Transverse colon (tissue), 4 donors: ENCODE results near the gene TAC3. TPM values are rescaled to one million over a fixed set of nuclear protein-coding genes. Genes with fewer than 3 reads are reported as not detected.
A peak's percentile ranks its signal among the peaks of the same experiment; 100 is the strongest.

Source experiments
- DNase-seq: peaks from one replicate; pipeline ENCODE4 v3.0.0-alpha.2; 2019
- H3K27ac ChIP-seq, 4 donors: fragments of 200-600 bp; sonication (generic); 2 replicates each; pipeline ENCODE4 v1.5.1; 2016 to 2018; ENCODE audit warnings: inconsistent platforms in 4 of 4
- H3K27me3 ChIP-seq: fragments of 200-600 bp; sonication (generic); 2 replicates; pipeline ENCODE4 v1.5.1; 2017; ENCODE audit warnings: inconsistent platforms
- H3K36me3 ChIP-seq, 4 donors: fragments of 200-600 bp; sonication (generic); 2 replicates each; pipeline ENCODE4 v1.5.1; 2017 to 2019; ENCODE audit warnings: inconsistent platforms in 4 of 4
- H3K4me1 ChIP-seq, 4 donors: fragments of 200-600 bp; sonication (generic); 2 replicates each; pipeline ENCODE4 v1.5.1; 2017 to 2020; ENCODE audit warnings: inconsistent platforms in 4 of 4
- H3K4me3 ChIP-seq, 4 donors: fragments of 200-600 bp; sonication (generic); 1 replicate in 1 of 4; 2 replicates in 3 of 4; pipeline versions ENCODE4 v1.5.1 to v1.6.1; 2017 to 2019; ENCODE audit warnings: inconsistent platforms in 4 of 4
- H3K9me3 ChIP-seq, 2 donors: fragments of 200-600 bp; sonication (generic); 2 replicates each; pipeline ENCODE4 v1.5.1; 2017 to 2019; ENCODE audit warnings: inconsistent platforms in 2 of 2
- CTCF ChIP-seq, 5 experiments: fragments of 200-600 bp in 3 of 5; fragments of 450-650 bp in 2 of 5; sonication (generic) in 3 of 5; IDR thresholded peaks; 1 replicate in 2 of 5; 2 replicates in 3 of 5; pipeline ENCODE4 v1.5.1; 2016 to 2017; ENCODE audit warnings: antibody characterized with exemption in 5 of 5, inconsistent platforms in 3 of 5, mild to moderate bottlenecking in 2 of 5, moderate library complexity in 1 of 5
- EP300 ChIP-seq: sonication (generic); formaldehyde crosslinking; IDR thresholded peaks from one replicate; pipeline ENCODE4 v1.6.1; 2017; ENCODE audit warnings: antibody characterized with exemption, low read depth
- POLR2A ChIP-seq: fragments of 450-650 bp; IDR thresholded peaks from one replicate; pipeline ENCODE4 v1.6.1; 2016; ENCODE audit warnings: antibody characterized with exemption, mild to moderate bottlenecking, moderate library complexity
- POLR2AphosphoS5 ChIP-seq, 3 donors: sonication (generic); formaldehyde crosslinking; IDR thresholded peaks; one replicate each; pipeline ENCODE4 v1.6.1; 2016; ENCODE audit warnings: antibody characterized with exemption in 3 of 3
- WGBS, 2 donors: methylation state at CpG; one replicate each; pipeline ENCODE4 v1.1.5; 2018; ENCODE audit warnings: low coverage in 1 of 2; 5-methylcytosine and 5-hydroxymethylcytosine counted together
- in situ Hi-C, 4 donors: fragments of 200-750 bp; cut with MboI; loops; one replicate each; pipeline versions ENCODE4 v1.15.0 to v1.15.1; 2017; ENCODE audit warnings: low sequenced_read_pairs in 3 of 4, low pct_ligation_motif_present in 1 of 4, low pct_unique_long_range_greater_than_20kb in 1 of 4
- intact Hi-C: fragments of 100-400 bp; cut with DNase I; formaldehyde crosslinking; loops from one replicate; pipeline ENCODE4 v1.15.1; 2023; ENCODE audit warnings: low total_unique reads
- total RNA-seq, 4 donors: library from RNA; depleted of rRNA; stranded (reverse); fragments of >200 nt; gene quantifications; one replicate each; pipeline ENCODE4 v1.1.0, GENCODE V29; 2016

TAC3 gene
- total RNA-seq, 4 donors from 2014 or later = 2.5 to 47.1 (median 9.2) TPM; not detected in 1

- H3K27me3 ChIP-seq = no peaks in the 10 kb centered on the region
- DNase-seq = no peak
- in situ Hi-C loops (loop anchor here in 1 of 4 donors (10.0 kb wide), 1 partner anchor 241 kb away; the partner anchor contains the start of gene PRIM1), intact Hi-C loops (no loop called here)
- 93% methylated on average over 26 of the region's 26 CpGs; no CpG with 5 or more reads in 1 of the 2 donors for WGBS, 2 donors
- TF ChIP-seq POLR2A = no peak
- no peak for TF ChIP-seq CTCF (IDR thresholded peaks at IDR 0.05)
- no peak for TF ChIP-seq EP300
- no peak for TF ChIP-seq POLR2AphosphoS5 (IDR thresholded peaks at IDR 0.05)
- H3K36me3 ChIP-seq = no peaks in the 10 kb centered on the region
- peaks cover 0 to 20% (median 1%) of the 10 kb centered on the region in 4 donors for H3K4me1 ChIP-seq
- H3K4me3 ChIP-seq = no peak overlapping the region
- H3K27ac ChIP-seq = no peak overlapping the region
- no peaks in the 10 kb centered on the region for H3K9me3 ChIP-seq
Measured at GRCh38 chr12:56995201-56995929, 21.0 kb downstream of the TAC3 start.

GRCh38 chr12:56994231-56994746, 22.0 kb downstream of the TAC3 start:
- peaks cover 0 to 17% (median 1%) of the 10 kb centered on the region in 4 donors for H3K4me1 ChIP-seq
- intact Hi-C loops (no loop called here), in situ Hi-C loops (loop anchor here in 1 of 4 donors (10.0 kb wide), 1 partner anchor 239 kb away; the partner anchor contains the start of gene PRIM1)
- no peak for DNase-seq
- no peak overlapping the region for H3K4me3 ChIP-seq
- no peaks in the 10 kb centered on the region for H3K36me3 ChIP-seq
- no peak overlapping the region for H3K27ac ChIP-seq
- H3K9me3 ChIP-seq = no peaks in the 10 kb centered on the region
- WGBS, 2 donors = 88% methylated on average over 10 of the region's 10 CpGs; no CpG with 5 or more reads in 1 of the 2 donors
- TF ChIP-seq CTCF (IDR thresholded peaks at IDR 0.05) (no peak), POLR2AphosphoS5 (IDR thresholded peaks at IDR 0.05) (no peak), POLR2A (no peak), EP300 (no peak)
- H3K27me3 ChIP-seq = no peaks in the 10 kb centered on the region

- H3K9me3 ChIP-seq = no peaks in the 10 kb centered on the region
- H3K4me1 ChIP-seq = peaks cover 0 to 14% (median 1%) of the 10 kb centered on the region in 4 donors
- 53 to 72% methylated on average over 2 to 10 of the region's 10 CpGs for WGBS, 2 donors
- TF ChIP-seq POLR2A = no peak
- no peak for TF ChIP-seq POLR2AphosphoS5 (IDR thresholded peaks at IDR 0.05)
- no peak for TF ChIP-seq EP300
- no peak for TF ChIP-seq CTCF (IDR thresholded peaks at IDR 0.05)
- no peak overlapping the region for H3K4me3 ChIP-seq
- no peaks in the 10 kb centered on the region for H3K36me3 ChIP-seq
- no peak overlapping the region for H3K27ac ChIP-seq
- DNase-seq = no peak
- intact Hi-C loops = no loop called here
- no peaks in the 10 kb centered on the region for H3K27me3 ChIP-seq
- in situ Hi-C loops = loop anchor here in 1 of 4 donors (10.0 kb wide), 1 partner anchor 239 kb away; the partner anchor contains the start of gene PRIM1
Measured at GRCh38 chr12:56993346-56993745, 23.0 kb downstream of the TAC3 start.

GRCh38 chr12:56991319-56992246, 24.7 kb downstream of the TAC3 start:
- Histone ChIP-seq H3K9me3 (no peaks in the 10 kb centered on the region), H3K36me3 (no peaks in the 10 kb centered on the region), H3K4me1 (peaks cover 0 to 18% (median 1%) of the 10 kb centered on the region in 4 donors), H3K27me3 (no peaks in the 10 kb centered on the region), H3K27ac (peak overlapping the region in 3 of 4 donors; percentile 1 to 34 (median 7)), H3K4me3 (no peak overlapping the region)
- no peak for TF ChIP-seq EP300
- no peak for TF ChIP-seq CTCF (IDR thresholded peaks at IDR 0.05)
- no peak for TF ChIP-seq POLR2AphosphoS5 (IDR thresholded peaks at IDR 0.05)
- no peak for TF ChIP-seq POLR2A
- in situ Hi-C loops = loop anchor here in 1 of 4 donors (10.0 kb wide), 1 partner anchor 237 kb away; the partner anchor contains the start of gene PRIM1
- 61 to 75% methylated on average over 8 of the region's 8 CpGs for WGBS, 2 donors
- peak; percentile 46 for DNase-seq
- intact Hi-C loops = no loop called here
